Stimulated activated CD8-positive, alpha-beta memory T cell treated with anti-CD3 and anti-CD28 coated beads, Interleukin-15, amount 100 ng/mL, for 48 hours (primary cell): Measurements from ENCODE around the gene GRK5.
"Not testable (repeated sequence)": the region's sequence is repeated elsewhere in the genome, so short reads cannot be mapped to it uniquely, and the experiment has no call there.

ENCODE experiments used
- DNase-seq, 2 donors: peaks; one replicate each; pipeline ENCODE4 v3.0.0-alpha.2; 2020; ENCODE audit warnings: low read depth in 2 of 2

The GRK5 gene

DNA sequence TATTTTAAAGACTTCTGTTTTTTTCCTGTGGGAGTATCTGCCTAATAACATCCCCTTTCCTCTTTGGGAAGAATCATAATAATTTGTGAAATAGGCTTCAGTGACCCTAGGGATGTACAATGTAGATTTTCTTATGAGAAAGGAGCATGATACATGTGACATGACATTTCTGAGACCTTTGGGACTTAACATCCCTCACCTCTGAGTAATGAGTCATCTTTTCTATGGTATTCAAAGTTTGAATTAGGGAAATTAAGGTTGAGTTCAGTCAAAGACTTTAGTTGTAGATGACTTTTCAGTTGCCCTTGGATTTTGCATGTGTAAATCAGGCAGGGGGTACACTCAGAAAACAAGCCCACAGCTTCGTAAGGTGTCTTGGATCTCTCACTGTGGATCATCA, 14.3 kb downstream of the GRK5 start:
- no peak for DNase-seq

DNA sequence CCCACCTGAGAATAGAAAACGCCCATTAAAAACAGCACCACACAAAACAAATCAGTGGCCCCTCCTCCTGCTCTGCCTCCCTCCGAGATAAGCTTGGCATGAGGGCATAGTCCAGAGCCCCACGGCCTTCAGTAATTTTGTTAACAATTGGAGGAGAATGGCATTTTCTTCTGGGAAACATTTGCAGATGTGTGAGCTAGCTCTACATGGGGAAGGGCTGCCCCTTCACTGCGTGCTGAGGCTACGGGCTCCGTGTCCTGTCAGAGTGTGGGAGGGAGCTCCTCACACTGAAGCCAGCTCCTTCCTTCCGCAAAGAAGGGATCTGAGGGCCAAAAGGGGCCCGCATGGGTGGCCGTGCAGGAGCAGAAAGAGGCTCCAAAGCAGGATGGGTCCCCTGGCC, 15.2 kb downstream of the GRK5 start:
- no peak for DNase-seq

DNA sequence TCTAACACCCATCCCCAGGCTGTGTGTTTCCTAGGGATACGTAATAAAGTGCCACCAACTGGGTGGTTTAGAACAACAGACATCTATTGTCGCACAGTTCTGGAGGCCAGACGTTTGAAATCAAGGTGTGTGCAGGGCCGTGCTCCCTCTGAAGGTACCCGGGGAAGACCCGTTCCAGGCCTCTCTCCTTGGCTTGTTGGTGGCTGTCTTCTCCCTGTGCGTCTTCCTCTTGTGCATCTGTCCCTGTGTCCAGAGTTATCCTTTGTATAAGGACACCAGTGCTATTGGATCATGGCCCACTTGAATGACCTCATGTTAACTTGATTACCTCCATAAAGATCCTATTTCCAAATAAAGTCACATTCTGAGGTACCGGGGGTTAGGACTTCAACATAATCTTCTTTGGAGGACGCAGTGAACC, 15.6 kb downstream of the GRK5 start:
- no peak for DNase-seq

DNA sequence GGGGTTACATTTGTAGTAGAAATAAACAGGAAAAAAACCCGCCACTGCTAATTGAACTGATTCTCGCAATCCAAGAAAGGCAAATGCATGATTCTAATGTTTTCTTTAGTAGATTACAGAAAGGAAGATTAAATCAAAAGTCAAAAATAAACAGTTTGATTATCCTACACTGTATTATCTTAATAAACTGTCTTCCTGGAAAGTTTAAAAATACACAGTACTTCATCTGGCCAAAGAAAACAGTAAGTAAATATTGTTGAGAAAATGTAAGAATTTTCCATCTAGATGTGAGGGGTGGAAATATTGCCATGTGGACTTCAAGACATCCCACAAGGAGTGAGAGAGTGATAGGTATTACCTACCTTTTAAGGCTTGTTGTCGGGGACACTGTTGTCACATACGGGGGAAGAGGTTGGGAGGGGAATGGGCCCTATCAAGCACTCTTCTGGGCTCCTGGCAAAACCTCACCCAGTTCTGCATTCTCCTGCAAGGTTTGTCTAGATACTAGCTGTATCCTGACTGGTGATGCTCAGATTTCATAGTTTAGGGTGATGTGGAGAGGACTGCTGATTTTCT, 17.8 kb downstream of the GRK5 start:
- no peak for DNase-seq

DNA sequence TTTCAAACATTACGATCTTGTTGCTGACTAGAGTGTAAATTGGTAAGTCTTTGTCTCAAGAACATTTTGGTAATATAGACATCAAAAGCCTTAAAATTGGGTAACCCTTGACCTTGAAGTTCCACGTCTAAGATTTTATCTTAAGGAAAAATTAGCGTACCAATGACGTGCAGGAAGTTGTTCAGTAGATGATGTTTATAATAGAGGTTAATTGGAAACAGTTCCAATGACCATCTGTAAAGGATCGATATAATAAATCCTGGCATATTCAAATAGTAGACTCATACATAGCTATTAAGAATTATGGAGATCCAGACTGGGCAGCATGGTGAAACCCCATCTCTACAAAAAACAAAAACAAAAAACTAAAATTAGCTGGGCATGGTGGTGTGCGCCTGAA, 20.5 kb downstream of the GRK5 start:
- no peak for DNase-seq

DNA sequence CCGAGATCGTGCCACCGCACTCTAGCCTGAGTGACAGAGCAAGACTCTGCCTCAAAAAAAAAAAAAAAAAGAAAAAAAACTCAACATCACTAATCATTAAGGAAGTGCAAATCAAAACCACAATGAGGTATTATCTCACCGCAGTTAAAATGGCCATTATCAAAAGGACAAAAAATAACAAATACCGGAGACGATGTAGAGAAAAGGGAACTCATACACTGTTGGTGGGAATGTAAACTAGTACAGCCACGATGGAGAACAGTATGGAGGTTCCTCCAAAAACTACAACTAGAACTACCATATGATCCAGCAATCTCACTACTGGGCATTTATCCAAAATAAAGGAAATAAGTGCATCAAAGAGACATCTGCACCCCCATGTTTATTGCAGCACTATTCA, 24.3 kb downstream of the GRK5 start:
- no peak for DNase-seq

DNA sequence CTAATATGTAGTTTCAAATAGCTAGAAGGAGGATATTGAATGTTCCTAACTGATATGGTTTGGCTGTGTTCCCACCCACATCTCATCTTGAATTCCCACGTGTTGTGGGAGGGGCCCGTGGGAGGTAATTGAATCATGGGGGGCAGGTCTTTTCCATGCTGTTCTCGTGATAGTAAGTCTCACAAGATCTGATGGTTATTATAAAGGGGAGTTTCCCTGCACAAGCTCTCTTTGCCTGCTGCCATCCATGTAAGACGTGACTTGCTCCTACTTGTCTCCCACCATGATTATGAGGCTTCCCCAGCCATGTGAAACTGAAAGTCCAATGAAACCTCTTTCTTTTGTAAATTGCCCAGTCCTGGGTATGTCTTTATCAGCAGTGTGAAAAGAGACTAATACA, 25.1 kb downstream of the GRK5 start:
- DNase-seq: not testable (repeated sequence)

DNA sequence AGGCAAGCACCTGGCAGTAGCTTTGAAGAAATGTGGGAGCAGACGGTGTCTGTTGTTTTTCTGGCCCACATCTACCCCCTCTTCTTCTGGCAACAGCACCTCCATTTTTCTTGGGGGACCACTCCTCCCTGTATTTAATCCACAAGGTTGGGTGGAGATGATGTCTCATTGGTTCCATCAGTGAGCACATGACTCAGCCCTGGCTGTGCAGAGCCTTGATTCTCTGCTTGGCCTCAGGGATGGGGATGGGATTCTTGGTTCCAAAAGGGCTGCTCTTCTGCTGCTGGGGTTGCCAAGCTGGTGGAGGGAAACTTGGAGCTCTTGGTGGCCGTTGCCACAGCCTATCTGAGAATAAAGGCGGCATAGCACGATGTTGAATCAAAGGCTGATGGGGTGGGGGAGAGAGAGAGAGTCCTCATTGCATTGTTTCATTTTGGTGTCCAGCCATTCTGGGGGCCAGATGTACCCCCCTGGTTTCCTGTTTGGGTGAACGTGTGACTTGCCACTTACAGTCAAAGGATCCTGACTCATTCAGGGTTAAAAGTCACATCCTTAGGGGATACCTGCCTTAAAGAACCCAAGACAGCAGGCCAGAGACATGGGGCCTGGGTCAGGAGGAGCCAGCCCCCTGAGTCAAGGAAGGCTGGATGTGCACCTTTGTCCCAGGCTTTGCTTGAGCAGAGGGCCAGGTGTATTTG, 25.9 kb downstream of the GRK5 start:
- DNase-seq: no peak

DNA sequence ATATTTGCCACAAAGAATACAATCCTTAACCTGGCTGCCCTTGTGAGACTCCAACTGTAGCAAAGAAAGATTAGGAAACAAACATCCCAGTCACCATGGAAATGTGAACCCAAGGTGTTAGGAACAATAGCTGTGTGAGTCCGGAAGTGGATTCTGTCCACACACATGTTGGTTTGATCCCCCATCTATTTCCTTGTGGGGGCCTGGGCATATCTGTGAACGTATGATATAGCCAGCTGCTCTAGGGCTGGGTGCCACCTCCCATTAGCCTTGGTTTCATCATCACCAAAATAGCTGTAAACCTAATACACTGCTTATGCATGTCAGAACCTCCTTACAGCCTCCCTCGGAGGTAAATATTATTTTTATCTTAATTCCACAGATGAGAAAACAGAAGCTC, 26.4 kb downstream of the GRK5 start:
- DNase-seq: no peak

DNA sequence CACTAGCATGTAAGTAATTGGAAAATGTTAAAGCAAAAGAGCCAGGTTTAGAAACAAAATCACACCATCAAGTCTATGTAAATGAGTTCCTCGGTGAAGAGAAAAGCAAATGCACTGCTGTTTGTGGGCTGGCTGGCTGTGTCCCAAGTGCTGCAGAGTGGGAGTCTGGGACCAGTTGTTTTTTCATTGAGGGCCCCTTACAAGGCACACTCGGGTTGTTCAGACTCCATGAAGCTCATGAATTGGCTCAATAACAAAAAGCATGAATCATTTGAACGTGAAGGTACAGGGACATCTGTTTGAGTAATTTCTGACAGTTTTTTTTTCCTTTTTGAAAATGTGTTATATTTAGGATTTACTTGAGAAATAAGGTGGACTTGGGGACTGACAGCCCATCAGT, 28.0 kb downstream of the GRK5 start:
- no peak for DNase-seq

DNA sequence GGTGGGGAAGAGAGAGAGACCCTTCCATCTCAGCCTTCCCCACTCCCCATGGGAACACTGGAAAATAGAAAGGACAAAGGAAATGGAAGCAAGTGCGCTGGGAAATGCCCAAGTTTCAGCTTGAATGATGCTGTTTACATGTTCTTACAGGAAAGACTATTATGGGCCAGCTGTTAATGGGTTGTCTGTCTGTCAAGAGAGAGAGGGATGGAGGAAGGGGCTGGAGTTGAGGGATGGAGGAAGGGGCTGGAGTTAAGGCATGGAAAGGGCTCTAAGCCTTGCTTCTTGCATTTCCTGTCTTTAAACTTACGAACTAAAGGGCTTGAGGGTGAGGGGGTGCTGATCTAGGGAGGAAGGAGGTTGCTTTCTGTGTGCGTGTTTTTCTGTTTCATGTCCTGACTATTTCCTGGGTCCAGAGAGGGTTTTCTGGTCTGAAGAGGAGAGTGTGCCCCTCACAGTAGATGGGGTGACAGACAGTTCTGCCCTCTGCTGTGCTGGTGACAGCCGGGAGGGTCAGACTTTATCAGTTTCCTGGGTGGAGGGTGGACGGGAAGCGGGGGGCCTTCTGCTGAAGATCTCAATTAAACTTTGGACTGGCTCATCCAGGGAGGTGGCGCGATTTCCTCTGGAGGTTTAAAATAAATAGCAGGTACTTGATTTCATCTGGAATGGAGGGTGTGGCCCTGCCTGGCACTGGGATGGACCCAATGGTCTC, 30.5 kb downstream of the GRK5 start:
- no peak for DNase-seq

DNA sequence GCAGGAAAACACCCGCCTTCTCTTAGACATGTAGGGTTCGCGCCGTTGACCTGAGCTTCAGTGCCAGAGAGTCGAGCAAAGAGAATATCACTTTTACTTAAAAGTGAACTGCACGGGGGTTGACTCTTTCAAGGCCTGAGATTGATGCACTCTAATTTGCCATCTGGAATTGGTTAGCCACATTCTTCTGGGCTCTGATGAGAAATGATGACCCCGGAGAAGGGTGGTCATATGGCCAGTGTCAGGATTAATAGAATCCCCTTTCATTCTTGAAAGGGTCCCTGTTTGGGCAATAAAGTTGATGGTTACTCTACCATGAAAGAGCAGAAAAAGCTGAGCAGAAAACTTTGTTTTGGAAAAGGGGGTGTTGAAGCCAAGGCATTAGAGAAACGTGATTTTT, 31.2 kb downstream of the GRK5 start:
- no peak for DNase-seq

DNA sequence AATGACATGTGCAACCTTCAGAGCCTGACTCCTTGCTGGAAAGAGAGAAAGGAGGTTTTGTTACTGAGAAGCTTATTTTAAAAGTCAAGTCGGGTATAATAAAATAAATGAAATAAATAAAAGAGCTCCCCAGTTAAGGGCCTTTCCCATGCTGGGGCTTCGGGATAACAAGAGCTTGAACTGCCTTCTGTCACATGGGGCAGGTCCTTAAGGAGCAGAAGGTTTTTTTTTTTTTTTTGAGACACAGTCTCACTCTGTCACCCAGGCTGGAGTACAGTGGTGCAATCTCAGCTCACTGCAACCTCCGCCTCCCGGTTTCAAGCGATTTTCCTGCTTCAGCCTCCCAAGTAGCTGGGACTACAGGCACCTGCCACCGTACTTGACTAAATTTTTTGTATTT, 31.6 kb downstream of the GRK5 start:
- DNase-seq: not testable (repeated sequence)

DNA sequence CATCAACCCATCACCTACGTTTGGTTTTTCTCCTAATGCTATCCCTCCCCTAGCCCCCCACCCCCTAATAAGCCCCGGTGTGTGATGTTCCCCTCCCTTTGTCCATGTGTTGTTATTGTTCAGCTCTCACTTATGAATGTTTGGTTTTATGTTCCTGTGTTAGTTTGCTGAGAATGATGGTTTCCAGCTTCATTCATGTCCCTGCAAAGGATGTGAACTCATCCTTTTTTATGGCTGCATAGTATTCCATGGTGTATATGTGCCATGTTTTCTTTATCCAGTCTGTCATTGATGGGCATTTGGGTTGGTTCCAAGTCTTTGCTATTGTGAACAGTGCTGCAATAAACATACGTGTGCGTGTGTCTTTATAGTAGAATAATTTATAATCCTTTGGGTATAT, 32.3 kb downstream of the GRK5 start:
- DNase-seq: not testable (repeated sequence)

DNA sequence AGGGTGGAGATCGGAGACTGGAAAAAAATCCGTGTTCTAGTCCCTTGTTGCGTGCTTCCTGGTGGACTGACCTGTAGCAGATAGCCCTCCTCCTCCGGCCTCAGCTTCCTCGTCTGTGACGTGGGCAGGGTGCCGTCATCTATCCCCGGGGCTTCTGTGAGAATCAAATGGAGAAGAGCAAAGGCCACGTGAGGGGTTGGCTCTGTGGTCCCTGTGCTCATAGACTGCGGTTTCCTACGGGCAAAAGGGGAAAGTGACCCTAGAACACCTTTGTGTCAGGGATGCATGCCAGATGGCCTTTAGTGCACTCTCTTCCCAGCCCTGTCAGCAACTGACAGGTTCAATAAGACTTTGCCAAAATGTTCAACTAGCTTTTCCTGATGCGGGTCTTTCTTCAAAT, 33.7 kb downstream of the GRK5 start:
- DNase-seq: no peak

DNA sequence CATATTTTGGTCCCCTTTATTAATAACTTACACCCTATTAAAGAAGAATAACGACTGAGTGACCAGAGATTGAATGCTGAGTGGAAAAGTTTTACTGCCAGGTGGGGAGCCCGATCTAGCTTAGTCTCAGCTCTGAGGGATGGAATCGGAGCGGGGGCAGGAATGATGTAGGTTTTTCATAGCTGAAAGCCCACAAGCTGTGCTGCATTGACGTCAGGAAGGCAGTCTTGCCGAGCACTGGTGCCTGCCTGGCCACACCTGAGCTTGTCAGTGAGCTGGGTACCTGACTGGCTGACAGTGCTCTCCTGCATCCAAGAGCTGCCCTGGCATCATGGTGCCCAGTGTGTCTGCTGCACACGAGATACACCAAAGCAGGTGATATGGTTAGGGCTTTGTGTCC, 34.8 kb downstream of the GRK5 start:
- DNase-seq: no peak

DNA sequence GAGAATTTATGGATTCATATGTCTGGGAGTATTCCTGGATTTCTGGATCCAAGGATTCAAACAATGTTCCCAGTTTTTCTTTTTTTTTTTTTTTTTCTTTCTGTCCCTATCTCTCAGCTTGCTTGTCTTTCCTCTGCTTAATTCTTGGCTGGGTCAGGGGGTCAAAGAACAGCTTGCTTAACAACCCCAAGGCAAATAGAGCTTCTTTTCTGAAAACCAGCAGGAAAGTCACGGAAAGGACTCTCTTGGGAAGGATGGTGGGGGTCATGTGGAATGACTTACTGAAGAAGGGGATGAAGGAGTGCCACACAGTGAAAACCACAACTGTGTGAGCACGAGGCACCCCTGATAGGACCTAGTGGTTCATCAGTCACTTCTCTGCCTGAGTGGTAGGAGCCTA, 36.1 kb downstream of the GRK5 start:
- DNase-seq: no peak

DNA sequence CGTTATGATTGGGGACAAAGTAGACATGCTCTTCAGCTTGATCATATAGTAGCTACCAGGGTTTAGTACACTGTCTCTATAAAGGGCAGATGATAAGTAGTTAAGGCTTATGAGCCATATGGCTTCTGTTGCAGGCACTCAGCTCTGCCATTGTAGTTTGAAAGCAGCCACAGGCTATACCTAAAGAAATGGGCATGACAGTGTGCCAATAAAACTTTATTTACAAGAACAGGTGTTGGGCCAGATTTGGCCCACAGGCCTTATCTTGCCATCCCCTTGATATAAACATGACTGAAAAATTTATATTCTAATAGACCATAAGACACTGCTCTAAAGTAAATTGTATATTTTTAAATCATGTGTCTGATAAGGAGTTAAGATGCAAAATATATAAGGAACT, 36.6 kb downstream of the GRK5 start:
- no peak for DNase-seq

DNA sequence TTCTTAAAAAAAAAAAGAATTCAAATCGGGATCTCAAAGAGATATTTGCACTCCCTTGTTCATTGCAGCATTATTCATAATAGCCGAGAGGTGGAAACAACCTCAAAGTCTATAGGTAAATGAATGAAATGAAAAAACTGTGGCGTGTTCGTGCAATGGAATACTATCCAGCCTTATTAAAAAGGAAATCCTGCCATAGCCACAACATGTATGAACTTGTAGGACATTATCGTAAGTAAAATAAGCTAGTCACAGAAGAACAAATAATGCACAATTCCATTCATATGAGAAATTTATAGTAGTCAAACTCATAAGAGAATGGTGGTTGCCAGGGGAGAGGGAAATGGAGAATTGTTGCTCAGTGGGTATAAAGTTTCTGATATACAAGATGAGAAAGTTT, 37.9 kb downstream of the GRK5 start:
- DNase-seq: no peak

DNA sequence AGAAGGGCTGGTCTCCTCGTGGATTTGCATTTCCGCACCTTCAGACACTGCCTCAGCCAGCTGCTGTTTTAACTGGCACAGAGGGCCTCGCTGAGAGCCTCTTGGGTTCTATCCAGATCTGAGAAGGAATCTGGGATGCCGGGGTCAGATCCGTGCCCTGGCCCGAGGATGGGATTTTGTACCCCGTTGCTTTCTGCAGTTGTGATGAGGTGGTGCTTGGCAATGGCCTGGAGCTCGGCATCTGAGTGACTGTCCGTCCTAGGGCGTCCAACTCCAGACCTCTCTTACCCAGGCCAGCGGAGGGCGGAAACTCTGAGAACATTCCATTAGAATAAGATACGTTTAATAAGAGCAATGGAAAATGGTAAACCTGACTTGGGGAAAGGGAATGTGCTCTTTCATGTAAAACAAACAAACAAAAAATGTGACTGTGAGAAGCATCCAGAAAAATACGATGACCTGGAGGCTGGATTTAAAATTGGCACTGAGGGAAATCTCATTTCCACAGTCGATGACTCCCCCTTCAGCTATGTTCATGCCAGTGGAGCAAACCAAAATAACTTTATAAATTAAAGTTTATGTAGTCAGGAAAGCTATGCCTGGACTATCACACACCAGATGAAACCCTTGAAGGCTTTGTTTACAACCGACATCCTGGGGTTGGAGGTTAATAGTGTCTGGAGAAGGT, 39.6 kb downstream of the GRK5 start:
- no peak for DNase-seq

DNA sequence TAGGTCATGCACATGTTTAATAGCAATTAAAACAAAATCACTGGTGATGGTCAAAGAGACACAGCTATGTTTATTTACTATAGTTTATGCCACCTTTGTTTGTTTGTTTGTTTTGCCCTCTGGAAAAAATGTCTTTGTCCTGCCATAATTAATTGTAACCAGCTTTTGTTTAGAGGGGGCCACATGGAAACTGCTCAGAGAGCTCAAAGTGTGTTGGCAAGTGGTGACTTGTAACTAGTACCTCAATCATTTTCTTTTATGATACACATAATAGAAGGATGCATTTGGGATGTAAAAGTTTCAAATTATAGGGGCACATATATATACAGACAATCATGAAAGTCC, 40.2 kb downstream of the GRK5 start:
- DNase-seq: no peak

DNA sequence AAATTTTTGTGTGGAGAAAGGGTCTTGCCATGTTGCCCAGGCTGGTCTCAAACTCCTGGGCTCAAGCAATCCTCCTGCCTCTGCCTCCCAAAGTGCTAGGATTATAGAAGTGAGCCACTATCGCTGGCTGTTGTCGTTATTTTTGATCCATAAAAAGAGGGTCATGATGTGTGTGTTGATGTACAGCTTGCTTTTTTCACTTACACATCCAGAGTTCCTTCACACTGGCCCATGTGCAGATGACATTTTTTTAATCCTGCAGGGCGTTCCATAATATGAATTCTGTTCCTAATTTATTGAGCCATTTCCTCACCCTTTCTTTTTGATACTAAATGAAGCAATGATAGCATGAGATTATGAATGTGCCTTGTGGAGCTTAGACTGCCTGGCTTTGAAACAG, 40.8 kb downstream of the GRK5 start:
- DNase-seq: no peak

DNA sequence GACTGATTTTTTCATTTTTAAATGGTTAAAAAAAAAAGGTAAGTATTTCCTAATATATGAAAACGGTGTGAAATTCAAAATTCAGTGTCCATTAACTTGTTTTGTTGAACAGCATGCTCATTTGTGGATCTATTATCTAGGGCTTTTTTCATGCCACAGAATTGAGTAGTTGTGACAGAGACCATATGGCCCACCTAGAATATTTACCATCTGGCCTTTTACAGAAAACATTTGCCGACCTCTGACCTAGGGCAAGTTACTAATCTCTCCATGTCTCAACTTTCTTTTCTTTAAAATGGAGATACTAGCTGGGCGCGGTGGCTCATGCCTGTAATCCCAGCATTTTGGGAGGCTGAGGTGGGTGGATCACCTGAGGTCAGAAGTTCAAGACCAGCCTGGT, 41.3 kb downstream of the GRK5 start:
- DNase-seq: no peak
